HCT116 (cell line): Measurements from ENCODE around the gene RTL1. TPM values are rescaled to one million over a fixed set of nuclear protein-coding genes. Genes with fewer than 3 reads are reported as not detected.

Experiments used
- ATAC-seq: fragments of 200-7000 bp; cut with Tn5 transposase; 2 replicates; pipeline ENCODE4 v1.9.1; 2020; ENCODE audit warnings: mild to moderate bottlenecking, moderate library complexity
- BruUV-seq: library from RNA; stranded (reverse); fragments of 400-500 nt; replicated peaks from 2 replicates; lab custom pipeline; 2021; lab: Mats Ljungman, UMichigan
- CTCF ChIA-PET: fragments of 300-600 bp; sonication (Branson Sonifier 250); formaldehyde crosslinking; loops from one replicate; lab custom pipeline; 2021; ENCODE audit warnings: antibody characterized with exemption; lab: Charles Lee
- POLR2A ChIA-PET: fragments of 300-600, 350-600 bp; sonication (Branson Sonifier 250); formaldehyde crosslinking; loops from one replicate; lab custom pipeline; 2021; ENCODE audit warnings: antibody characterized with exemption; lab: Charles Lee
- RAD21 ChIA-PET, 2 experiments: fragments of 300-600 bp; sonication (Branson Sonifier 250); formaldehyde crosslinking; loops; one replicate each; lab custom pipeline; 2023; ENCODE audit warnings: low total read pairs in 2 of 2; ENCODE audit not compliant: uncharacterized antibody in 2 of 2, unreplicated experiment in 2 of 2, low non-redundant PET in 1 of 2; lab: Charles Lee
- DNase-seq: peaks from one replicate; pipeline ENCODE4 v3.0.0-alpha.2; 2010; ENCODE audit warnings: low read depth, low spot score
- H2AFZ ChIP-seq: fragments of 200-600 bp; shearing (Covaris generic), sonication (generic); 2 replicates; pipeline ENCODE4 v1.6.1; 2017; ENCODE audit warnings: low read depth, mixed run types, mixed read lengths, antibody characterized with exemption, low read length; ENCODE audit not compliant: poor library complexity, severe bottlenecking
- H3K27ac ChIP-seq: 2 replicates; pipeline ENCODE4 v1.5.1; 2012; ENCODE audit warnings: low read depth, low read length
- H3K27me3 ChIP-seq: fragments of 200-600 bp; sonication (generic); 2 replicates; pipeline ENCODE4 v1.6.1; 2016; ENCODE audit warnings: mixed run types, low read length, mixed read lengths; ENCODE audit not compliant: insufficient read depth
- H3K36me3 ChIP-seq, 2 experiments: fragments of 200-500 bp in 1 of 2; fragments of 200-600 bp in 1 of 2; sonication (Bioruptor generic) in 1 of 2; sonication (generic) in 1 of 2; 2 replicates each; pipeline versions ENCODE4 v1.5.1 to v1.6.1; 2014 to 2016; ENCODE audit warnings: low read length in 2 of 2, inconsistent platforms in 1 of 2, mixed read lengths in 1 of 2, mixed run types in 1 of 2; ENCODE audit not compliant: insufficient read depth in 2 of 2, control insufficient read depth in 1 of 2
- H3K4me1 ChIP-seq, 2 experiments: fragments of 200-600 bp in 1 of 2; sonication (generic) in 1 of 2; 2 replicates each; pipeline versions ENCODE4 v1.5.1 to v1.6.1; 2012 to 2017; ENCODE audit warnings: low read length in 2 of 2, inconsistent platforms in 1 of 2, mild to moderate bottlenecking in 1 of 2, mixed read lengths in 1 of 2, mixed run types in 1 of 2, moderate library complexity in 1 of 2; ENCODE audit not compliant: insufficient read depth in 2 of 2, control insufficient read depth in 1 of 2
- H3K4me2 ChIP-seq: fragments of 200-600 bp; sonication (generic); 2 replicates; pipeline ENCODE4 v1.6.1; 2017; ENCODE audit warnings: mixed run types, low read length, mixed read lengths
- H3K4me3 ChIP-seq, 2 experiments: fragments of 200-600 bp in 1 of 2; sonication (generic) in 1 of 2; replicated peaks in 1 of 2; 2 replicates each; pipeline ENCODE4 v1.5.1; 2011 to 2016; ENCODE audit warnings: low read length in 2 of 2, control low read depth in 1 of 2, low read depth in 1 of 2, mild to moderate bottlenecking in 1 of 2, mixed read lengths in 1 of 2, mixed run types in 1 of 2
- H3K79me2 ChIP-seq: fragments of 200-600 bp; sonication (generic); 2 replicates; pipeline ENCODE4 v1.6.1; 2017; ENCODE audit warnings: mild to moderate bottlenecking, mixed run types, low read length, moderate library complexity, mixed read lengths; ENCODE audit not compliant: insufficient read depth
- H3K9ac ChIP-seq: fragments of 200-600 bp; sonication (generic); 2 replicates; pipeline ENCODE4 v1.6.1; 2016; ENCODE audit warnings: low read length, mixed read lengths
- H3K9me2 ChIP-seq: fragments of 200-600 bp; sonication (generic), shearing (Covaris generic); 2 replicates; pipeline ENCODE4 v1.6.1; 2017; ENCODE audit warnings: mixed run types, mild to moderate bottlenecking, moderate library complexity; ENCODE audit not compliant: insufficient read depth
- H3K9me3 ChIP-seq, 2 experiments: fragments of 200-500 bp in 1 of 2; fragments of 200-600 bp in 1 of 2; sonication (Bioruptor generic) in 1 of 2; sonication (generic) in 1 of 2; 2 replicates each; pipeline ENCODE4 v1.6.1; 2014 to 2017; ENCODE audit warnings: low read length in 2 of 2, mixed read lengths in 2 of 2, inconsistent platforms in 1 of 2, low read depth in 1 of 2, mild to moderate bottlenecking in 1 of 2, mixed run types in 1 of 2, moderate library complexity in 1 of 2; ENCODE audit not compliant: control insufficient read depth in 1 of 2, insufficient read depth in 1 of 2
- H4K20me1 ChIP-seq: fragments of 200-600 bp; sonication (generic), shearing (Covaris generic); 2 replicates; pipeline ENCODE4 v1.6.1; 2017; ENCODE audit warnings: mixed run types, mild to moderate bottlenecking, moderate library complexity; ENCODE audit not compliant: insufficient read depth
- ATF3 ChIP-seq: IDR thresholded peaks from 2 replicates; pipeline ENCODE4 v1.6.1; 2012
- CBX3 ChIP-seq: IDR thresholded peaks from 2 replicates; pipeline ENCODE4 v1.6.1; 2012; ENCODE audit warnings: low read depth
- CEBPB ChIP-seq: IDR thresholded peaks from 2 replicates; pipeline ENCODE4 v1.6.1; 2012; ENCODE audit warnings: low read depth
- CTCF ChIP-seq, 3 experiments: fragments of 200-600 bp in 1 of 3; sonication (generic) in 1 of 3; IDR thresholded peaks in 2 of 3; conservative IDR thresholded peaks in 1 of 3; 2 replicates each; pipeline ENCODE4 v1.5.1; 2012 to 2017; ENCODE audit warnings: low read depth in 2 of 3, low read length in 2 of 3, antibody characterized with exemption in 1 of 3, borderline replicate concordance in 1 of 3, control low read depth in 1 of 3, mild to moderate bottlenecking in 1 of 3, mixed read lengths in 1 of 3, mixed run types in 1 of 3, moderate library complexity in 1 of 3; ENCODE audit not compliant: insufficient read depth in 1 of 3
- ELF1 ChIP-seq: IDR thresholded peaks from 2 replicates; pipeline ENCODE4 v1.6.1; 2012; ENCODE audit warnings: low read depth, borderline replicate concordance
- EZH2 ChIP-seq: fragments of 200-600 bp; sonication (generic); IDR thresholded peaks from 2 replicates; pipeline ENCODE4 v1.6.1; 2017; ENCODE audit warnings: antibody characterized with exemption, mixed run types
- EZH2phosphoT487 ChIP-seq: fragments of 200-600 bp; IDR thresholded peaks from 2 replicates; pipeline ENCODE4 v1.6.1; 2018; ENCODE audit warnings: antibody characterized with exemption, borderline replicate concordance
- FOSL1 ChIP-seq: IDR thresholded peaks from 2 replicates; pipeline ENCODE4 v1.6.1; 2012; ENCODE audit warnings: low read depth
- POLR2A ChIP-seq: IDR thresholded peaks from 2 replicates; pipeline ENCODE4 v1.7.0; 2011; ENCODE audit warnings: borderline replicate concordance; ENCODE audit not compliant: insufficient read depth, insufficient read length; ENCODE audit errors: extremely low read depth
- POLR2AphosphoS5 ChIP-seq: IDR thresholded peaks from 2 replicates; pipeline ENCODE4 v1.6.1; 2011; ENCODE audit warnings: mild to moderate bottlenecking, low read depth, low read length, moderate library complexity
- RAD21 ChIP-seq: IDR thresholded peaks from 2 replicates; pipeline ENCODE4 v1.6.1; 2012; ENCODE audit warnings: low read depth, mild to moderate bottlenecking
- SP1 ChIP-seq: IDR thresholded peaks from 2 replicates; pipeline ENCODE4 v1.6.1; 2012; ENCODE audit warnings: low read depth
- SRF ChIP-seq: IDR thresholded peaks from 2 replicates; pipeline ENCODE4 v1.6.1; 2012; ENCODE audit warnings: low read depth
- TCF7L2 ChIP-seq: IDR thresholded peaks from 2 replicates; pipeline ENCODE4 v1.7.0; 2011; ENCODE audit warnings: borderline replicate concordance, inconsistent platforms; ENCODE audit not compliant: insufficient read depth, insufficient read length; ENCODE audit errors: extremely low read depth
- YY1 ChIP-seq: IDR thresholded peaks from 2 replicates; pipeline ENCODE4 v1.6.1; 2011; ENCODE audit warnings: low read length, low read depth, moderate library complexity, mild to moderate bottlenecking; ENCODE audit not compliant: insufficient replicate concordance; ENCODE audit errors: extremely low read depth
- ZNF274 ChIP-seq: fragments of 200-500 bp; sonication (Bioruptor generic); IDR thresholded peaks from 2 replicates; pipeline ENCODE4 v1.6.1; 2014; ENCODE audit warnings: mild to moderate bottlenecking, low read depth, low read length, inconsistent platforms
- intact Hi-C: fragments of 100-400 bp; cut with micrococcal nuclease; formaldehyde crosslinking; loops from 2 replicates; pipeline ENCODE4 v1.10.0; 2022
- total RNA-seq: library from RNA; stranded (reverse); gene quantifications from one replicate; pipeline ENCODE4 v1.2.1, GENCODE V29; 2021; ENCODE audit not compliant: unreplicated experiment
- TF ChIP-seq, protein P1 (sequence below): IDR thresholded peaks from 2 replicates; pipeline ENCODE4 v1.6.1; 2011; ENCODE audit warnings: mild to moderate bottlenecking, low read length, moderate library complexity; ENCODE audit not compliant: insufficient replicate concordance; ENCODE audit errors: extremely low read depth
- TF ChIP-seq, protein P2 (sequence below): IDR thresholded peaks from 2 replicates; pipeline ENCODE4 v1.6.1; 2012
- TF ChIP-seq, protein P3 (sequence below): IDR thresholded peaks from 2 replicates; pipeline ENCODE4 v1.6.1; 2012; ENCODE audit warnings: low read depth

The RTL1 gene
- total RNA-seq, 1 experiment from 2014 or later, result not detected

- Histone ChIP-seq H3K4me2 (no peak overlapping the region), H3K36me3 (no peaks in the 10 kb centered on the region), H3K9ac (no peak overlapping the region), H3K9me2 (no peaks in the 10 kb centered on the region; the same call in 1 of the 2 replicates), H3K27ac (no peak overlapping the region), H3K4me1 (no peaks in the 10 kb centered on the region), H3K9me3 (no peaks in the 10 kb centered on the region), H4K20me1 (no peaks in the 10 kb centered on the region), H3K27me3 (no peaks in the 10 kb centered on the region), H3K79me2 (no peaks in the 10 kb centered on the region), H3K4me3 (no peak overlapping the region), H2AFZ (no peak overlapping the region)
- no peak for TF ChIP-seq ATF3
- TF ChIP-seq YY1, result no peak
- no peak for TF ChIP-seq CEBPB
- TF ChIP-seq, protein P1, sequence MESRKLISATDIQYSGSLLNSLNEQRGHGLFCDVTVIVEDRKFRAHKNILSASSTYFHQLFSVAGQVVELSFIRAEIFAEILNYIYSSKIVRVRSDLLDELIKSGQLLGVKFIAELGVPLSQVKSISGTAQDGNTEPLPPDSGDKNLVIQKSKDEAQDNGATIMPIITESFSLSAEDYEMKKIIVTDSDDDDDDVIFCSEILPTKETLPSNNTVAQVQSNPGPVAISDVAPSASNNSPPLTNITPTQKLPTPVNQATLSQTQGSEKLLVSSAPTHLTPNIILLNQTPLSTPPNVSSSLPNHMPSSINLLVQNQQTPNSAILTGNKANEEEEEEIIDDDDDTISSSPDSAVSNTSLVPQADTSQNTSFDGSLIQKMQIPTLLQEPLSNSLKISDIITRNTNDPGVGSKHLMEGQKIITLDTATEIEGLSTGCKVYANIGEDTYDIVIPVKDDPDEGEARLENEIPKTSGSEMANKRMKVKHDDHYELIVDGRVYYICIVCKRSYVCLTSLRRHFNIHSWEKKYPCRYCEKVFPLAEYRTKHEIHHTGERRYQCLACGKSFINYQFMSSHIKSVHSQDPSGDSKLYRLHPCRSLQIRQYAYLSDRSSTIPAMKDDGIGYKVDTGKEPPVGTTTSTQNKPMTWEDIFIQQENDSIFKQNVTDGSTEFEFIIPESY, result no peak
- TF ChIP-seq CBX3, result no peak
- no peak for TF ChIP-seq SP1
- no peak for TF ChIP-seq CTCF (IDR thresholded peaks at IDR 0.05 in 2 of 3, conservative IDR thresholded peaks at IDR 0.05 in 1 of 3; ENCODE audit: borderline replicate concordance in 1 of 3, insufficient read depth in 1 of 3, low read depth in 2 of 3, low read length in 2 of 3)
- TF ChIP-seq EZH2, result no peak
- no peak for TF ChIP-seq POLR2AphosphoS5
- TF ChIP-seq, protein P2, sequence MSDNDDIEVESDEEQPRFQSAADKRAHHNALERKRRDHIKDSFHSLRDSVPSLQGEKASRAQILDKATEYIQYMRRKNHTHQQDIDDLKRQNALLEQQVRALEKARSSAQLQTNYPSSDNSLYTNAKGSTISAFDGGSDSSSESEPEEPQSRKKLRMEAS, result no peak
- no peak for TF ChIP-seq SRF
- TF ChIP-seq ELF1, result no peak
- TF ChIP-seq FOSL1, result no peak
- TF ChIP-seq ZNF274, result no peak
- TF ChIP-seq, protein P3, sequence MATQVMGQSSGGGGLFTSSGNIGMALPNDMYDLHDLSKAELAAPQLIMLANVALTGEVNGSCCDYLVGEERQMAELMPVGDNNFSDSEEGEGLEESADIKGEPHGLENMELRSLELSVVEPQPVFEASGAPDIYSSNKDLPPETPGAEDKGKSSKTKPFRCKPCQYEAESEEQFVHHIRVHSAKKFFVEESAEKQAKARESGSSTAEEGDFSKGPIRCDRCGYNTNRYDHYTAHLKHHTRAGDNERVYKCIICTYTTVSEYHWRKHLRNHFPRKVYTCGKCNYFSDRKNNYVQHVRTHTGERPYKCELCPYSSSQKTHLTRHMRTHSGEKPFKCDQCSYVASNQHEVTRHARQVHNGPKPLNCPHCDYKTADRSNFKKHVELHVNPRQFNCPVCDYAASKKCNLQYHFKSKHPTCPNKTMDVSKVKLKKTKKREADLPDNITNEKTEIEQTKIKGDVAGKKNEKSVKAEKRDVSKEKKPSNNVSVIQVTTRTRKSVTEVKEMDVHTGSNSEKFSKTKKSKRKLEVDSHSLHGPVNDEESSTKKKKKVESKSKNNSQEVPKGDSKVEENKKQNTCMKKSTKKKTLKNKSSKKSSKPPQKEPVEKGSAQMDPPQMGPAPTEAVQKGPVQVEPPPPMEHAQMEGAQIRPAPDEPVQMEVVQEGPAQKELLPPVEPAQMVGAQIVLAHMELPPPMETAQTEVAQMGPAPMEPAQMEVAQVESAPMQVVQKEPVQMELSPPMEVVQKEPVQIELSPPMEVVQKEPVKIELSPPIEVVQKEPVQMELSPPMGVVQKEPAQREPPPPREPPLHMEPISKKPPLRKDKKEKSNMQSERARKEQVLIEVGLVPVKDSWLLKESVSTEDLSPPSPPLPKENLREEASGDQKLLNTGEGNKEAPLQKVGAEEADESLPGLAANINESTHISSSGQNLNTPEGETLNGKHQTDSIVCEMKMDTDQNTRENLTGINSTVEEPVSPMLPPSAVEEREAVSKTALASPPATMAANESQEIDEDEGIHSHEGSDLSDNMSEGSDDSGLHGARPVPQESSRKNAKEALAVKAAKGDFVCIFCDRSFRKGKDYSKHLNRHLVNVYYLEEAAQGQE, result no peak
- no peak for TF ChIP-seq POLR2A
- TF ChIP-seq EZH2phosphoT487, result no peak
- no peak for TF ChIP-seq TCF7L2
- TF ChIP-seq RAD21, result no peak
- no TSS peak for BruUV-seq
- POLR2A ChIA-PET, result no interaction called here
- DNase-seq, result no peak
- intact Hi-C loops, result no loop called here
- CTCF ChIA-PET, result no interaction called here
- RAD21 ChIA-PET, result no interaction called here
- no peak for ATAC-seq
These were observed 46.5 kb upstream of the RTL1 start for GRCh38 chr14:100950024-100950423.
